ENCODE results near the gene SLC25A15.
"Not testable (repeated sequence)": the region's sequence is repeated elsewhere in the genome, so short reads cannot be mapped to it uniquely, and the experiment has no call there.

Gene SLC25A15

DNA sequence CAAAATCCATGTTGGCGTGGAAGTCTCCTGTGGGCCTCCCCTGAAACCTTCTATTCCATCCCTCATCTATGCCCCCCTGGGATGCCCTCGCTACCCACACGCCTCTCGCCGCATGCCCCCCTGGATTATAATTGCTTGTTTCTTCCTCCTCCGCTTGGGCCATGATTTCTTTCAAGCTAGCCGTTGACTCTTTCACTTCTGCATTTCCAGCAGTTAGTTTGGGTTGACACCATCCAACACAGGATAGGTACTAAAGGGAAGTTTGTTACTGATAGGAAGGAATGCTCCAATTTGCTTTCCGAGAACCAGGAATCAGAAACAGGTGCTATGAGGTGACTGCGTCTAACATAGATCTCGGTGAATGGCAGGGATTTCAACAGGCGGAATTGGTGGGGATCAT, 7.7 kb upstream of the SLC25A15 start:
- no peaks in the 10 kb centered on the region for H3K27me3 ChIP-seq
- no peak overlapping the region for H3K4me3 ChIP-seq (ENCODE audit: low read depth in 1 of 2, low read length in 1 of 2)
- no peaks in the 10 kb centered on the region for H3K9me3 ChIP-seq
- TF ChIP-seq, protein P1, sequence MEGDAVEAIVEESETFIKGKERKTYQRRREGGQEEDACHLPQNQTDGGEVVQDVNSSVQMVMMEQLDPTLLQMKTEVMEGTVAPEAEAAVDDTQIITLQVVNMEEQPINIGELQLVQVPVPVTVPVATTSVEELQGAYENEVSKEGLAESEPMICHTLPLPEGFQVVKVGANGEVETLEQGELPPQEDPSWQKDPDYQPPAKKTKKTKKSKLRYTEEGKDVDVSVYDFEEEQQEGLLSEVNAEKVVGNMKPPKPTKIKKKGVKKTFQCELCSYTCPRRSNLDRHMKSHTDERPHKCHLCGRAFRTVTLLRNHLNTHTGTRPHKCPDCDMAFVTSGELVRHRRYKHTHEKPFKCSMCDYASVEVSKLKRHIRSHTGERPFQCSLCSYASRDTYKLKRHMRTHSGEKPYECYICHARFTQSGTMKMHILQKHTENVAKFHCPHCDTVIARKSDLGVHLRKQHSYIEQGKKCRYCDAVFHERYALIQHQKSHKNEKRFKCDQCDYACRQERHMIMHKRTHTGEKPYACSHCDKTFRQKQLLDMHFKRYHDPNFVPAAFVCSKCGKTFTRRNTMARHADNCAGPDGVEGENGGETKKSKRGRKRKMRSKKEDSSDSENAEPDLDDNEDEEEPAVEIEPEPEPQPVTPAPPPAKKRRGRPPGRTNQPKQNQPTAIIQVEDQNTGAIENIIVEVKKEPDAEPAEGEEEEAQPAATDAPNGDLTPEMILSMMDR (IDR thresholded peaks at IDR 0.05), result no peak
- H3K36me3 ChIP-seq, result no peaks in the 10 kb centered on the region
- H3K4me1 ChIP-seq (ENCODE audit: control insufficient read depth in 1 of 2, insufficient read depth in 1 of 2, low read depth in 1 of 2, low read length in 1 of 2), result peaks cover 13 to 17% of the 10 kb centered on the region in 2 experiments
- no peak overlapping the region for H3K27ac ChIP-seq

DNA sequence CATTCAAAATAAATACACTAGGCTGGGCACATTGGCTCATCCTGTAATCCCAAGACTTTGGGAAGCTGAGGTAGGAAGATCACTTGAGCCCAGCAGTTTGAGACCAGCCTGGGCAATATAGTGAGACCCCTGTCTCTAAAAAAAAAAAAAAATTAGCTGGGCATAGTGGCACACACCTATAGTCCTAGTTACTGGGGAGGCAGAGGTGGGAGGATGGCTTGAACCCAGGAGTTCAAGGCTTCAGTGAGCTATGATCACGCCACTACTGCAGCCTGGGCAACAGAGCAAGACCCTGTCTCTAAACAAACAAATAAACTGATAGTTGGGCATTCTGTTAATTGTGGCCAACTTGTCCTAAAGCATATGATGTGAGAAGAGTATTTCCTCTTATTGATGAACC, 6.4 kb upstream of the SLC25A15 start:
- H3K36me3 ChIP-seq; H3K27me3 ChIP-seq; H3K9me3 ChIP-seq; H3K27ac ChIP-seq; H3K4me1 ChIP-seq (ENCODE audit: control insufficient read depth in 1 of 2, insufficient read depth in 1 of 2, low read depth in 1 of 2, low read length in 1 of 2); H3K4me3 ChIP-seq (ENCODE audit: low read depth in 1 of 2, low read length in 1 of 2): not testable (repeated sequence)

DNA sequence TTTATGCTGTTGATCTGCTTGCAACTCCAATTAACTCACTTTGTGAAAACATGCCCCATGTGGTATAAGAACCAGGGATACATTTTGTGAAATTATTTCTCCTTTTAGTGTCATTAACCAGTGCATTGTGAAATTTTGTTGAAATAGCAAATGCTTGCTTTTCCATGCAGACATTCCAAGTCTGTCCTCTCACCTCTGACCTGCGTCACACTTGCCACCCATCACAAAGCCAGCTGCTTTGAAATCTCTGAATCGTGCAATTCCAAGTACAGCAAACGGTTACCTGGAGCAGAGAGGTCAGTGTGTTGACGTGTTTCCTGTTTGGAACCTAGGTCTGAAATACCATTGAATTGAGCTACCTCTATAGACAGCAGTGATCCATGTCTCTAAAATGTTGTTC, 4.9 kb upstream of the SLC25A15 start:
- Histone ChIP-seq H3K9me3 (no peaks in the 10 kb centered on the region), H3K4me1 (ENCODE audit: control insufficient read depth in 1 of 2, insufficient read depth in 1 of 2, low read depth in 1 of 2, low read length in 1 of 2) (peaks cover 2 to 12% of the 10 kb centered on the region in 2 experiments), H3K27me3 (peaks cover 7% of the 10 kb centered on the region), H3K36me3 (no peaks in the 10 kb centered on the region), H3K4me3 (ENCODE audit: low read depth in 1 of 2, low read length in 1 of 2) (no peak overlapping the region), H3K27ac (no peak overlapping the region)
- TF ChIP-seq, protein P1 (IDR thresholded peaks at IDR 0.05), result no peak

DNA sequence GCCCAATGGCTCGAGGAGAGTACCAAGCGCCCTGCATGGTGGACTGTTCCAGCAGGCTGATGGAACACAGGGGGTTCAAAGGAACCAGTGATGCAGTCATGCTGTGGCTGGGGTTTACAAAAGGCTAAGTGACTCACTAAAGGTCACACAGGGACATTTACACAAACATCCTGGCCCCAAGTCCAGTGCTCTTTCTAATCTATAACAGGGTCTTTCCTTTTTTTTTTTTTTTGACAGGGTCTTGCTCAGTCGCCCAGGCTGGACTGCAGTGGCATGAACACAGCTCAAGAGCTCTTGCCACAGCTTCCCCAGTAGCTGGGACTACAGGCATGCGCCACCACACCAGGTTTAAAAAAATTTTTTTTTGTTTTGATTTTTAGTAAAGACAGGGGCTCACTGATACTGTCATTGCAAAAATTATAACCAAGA, 2.8 kb upstream of the SLC25A15 start:
- Histone ChIP-seq H3K27ac (no peak overlapping the region), H3K4me1 (ENCODE audit: control insufficient read depth in 1 of 2, insufficient read depth in 1 of 2, low read depth in 1 of 2, low read length in 1 of 2) (peaks cover 9 to 17% of the 10 kb centered on the region in 2 experiments), H3K36me3 (no peaks in the 10 kb centered on the region), H3K27me3 (peaks cover 21% of the 10 kb centered on the region), H3K9me3 (no peaks in the 10 kb centered on the region), H3K4me3 (ENCODE audit: low read depth in 1 of 2, low read length in 1 of 2) (no peak overlapping the region)
- TF ChIP-seq, protein P1 (IDR thresholded peaks at IDR 0.05), result no peak

DNA sequence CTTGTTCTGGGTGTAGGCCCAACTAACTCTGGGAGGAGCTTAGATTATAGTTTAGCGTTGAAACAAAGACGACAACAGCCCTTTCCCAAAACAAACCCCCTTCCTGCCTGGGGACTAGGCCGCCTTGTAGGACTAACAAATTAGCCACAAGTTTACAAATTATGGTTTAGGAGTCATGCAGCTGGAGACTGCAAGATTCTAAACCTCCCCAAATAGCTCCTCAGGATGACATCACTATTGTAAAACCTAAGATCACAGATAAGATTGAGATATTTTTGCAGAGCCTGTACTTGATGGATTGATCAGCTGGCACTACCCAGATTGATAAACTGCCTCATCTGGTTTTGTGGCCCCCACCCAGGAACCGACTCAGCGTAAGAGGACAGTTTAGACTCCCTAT, 2.3 kb upstream of the SLC25A15 start:
- Histone ChIP-seq H3K27ac (no peak overlapping the region), H3K9me3 (no peaks in the 10 kb centered on the region), H3K4me3 (ENCODE audit: low read depth in 1 of 2, low read length in 1 of 2) (no peak overlapping the region), H3K4me1 (ENCODE audit: control insufficient read depth in 1 of 2, insufficient read depth in 1 of 2, low read depth in 1 of 2, low read length in 1 of 2) (peaks cover 9 to 17% of the 10 kb centered on the region in 2 experiments), H3K36me3 (no peaks in the 10 kb centered on the region), H3K27me3 (peaks cover 21% of the 10 kb centered on the region)
- TF ChIP-seq, protein P1 (IDR thresholded peaks at IDR 0.05), result no peak

DNA sequence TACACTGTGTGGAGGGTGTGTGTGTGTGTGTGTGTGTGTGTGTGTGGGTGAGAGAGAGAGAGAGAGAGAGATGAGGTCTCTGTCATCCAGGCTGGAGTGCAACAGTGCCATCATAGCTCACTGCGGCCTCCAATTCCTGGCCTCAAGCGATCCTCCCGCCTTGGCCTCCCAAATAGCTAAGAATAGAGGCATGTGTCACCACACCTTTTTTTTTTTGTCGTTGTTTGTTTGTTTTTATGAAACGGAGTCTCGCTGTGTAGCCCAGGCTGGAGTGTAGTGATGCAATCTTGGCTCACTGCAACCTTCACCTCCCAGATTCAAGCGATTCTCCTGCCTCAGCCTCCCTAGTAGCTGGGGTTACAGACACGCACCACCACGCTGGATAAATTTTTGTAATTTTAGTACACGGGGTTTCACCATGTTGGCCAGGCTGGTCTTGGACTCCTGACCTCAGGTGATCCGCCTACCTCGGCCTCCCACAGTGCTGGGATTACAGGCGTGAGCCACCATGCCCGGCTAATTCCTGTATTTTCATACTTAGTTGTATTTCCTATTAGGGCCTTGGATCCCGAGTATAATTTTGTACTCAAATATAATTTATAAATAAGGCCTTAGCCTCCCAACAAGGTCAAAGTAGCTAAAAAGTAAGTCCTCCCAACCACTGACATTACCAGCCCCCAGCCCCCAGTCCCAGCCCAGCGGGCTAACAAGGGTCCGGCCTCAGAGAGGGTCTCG, 704 bp upstream of the SLC25A15 start:
- not testable (repeated sequence) for H3K9me3 ChIP-seq, H3K27ac ChIP-seq, H3K36me3 ChIP-seq
- H3K4me1 ChIP-seq (ENCODE audit: control insufficient read depth in 1 of 2, insufficient read depth in 1 of 2, low read depth in 1 of 2, low read length in 1 of 2), result peaks cover 9 to 17% of the 10 kb centered on the region in 2 experiments
- H3K4me3 ChIP-seq (ENCODE audit: low read depth in 1 of 2, low read length in 1 of 2), result peak overlapping the region; percentile 64
- H3K27me3 ChIP-seq, result peaks cover 21% of the 10 kb centered on the region

Data from neutrophil (primary cell).